IPS-18a (cell line): ENCODE measurements around the gene SLC17A1.
"Not testable (repeated sequence)": the region's sequence is repeated elsewhere in the genome, so short reads cannot be mapped to it uniquely, and the experiment has no call there.

Experiments used
- H3K27ac ChIP-seq: one replicate; pipeline ENCODE4 v1.5.1; 2013; ENCODE audit warnings: low read length
- H3K27me3 ChIP-seq: one replicate; pipeline ENCODE4 v1.6.1; 2013; ENCODE audit warnings: mild to moderate bottlenecking, low read length; ENCODE audit not compliant: control insufficient read depth, insufficient read depth
- H3K36me3 ChIP-seq: one replicate; pipeline ENCODE4 v1.6.1; 2013; ENCODE audit warnings: low read depth, low read length; ENCODE audit not compliant: control insufficient read depth
- H3K4me1 ChIP-seq: one replicate; pipeline ENCODE4 v1.6.1; 2013; ENCODE audit warnings: low read depth, low read length; ENCODE audit not compliant: control insufficient read depth
- H3K4me3 ChIP-seq: one replicate; pipeline ENCODE4 v1.5.1; 2013; ENCODE audit warnings: low read length
- H3K9ac ChIP-seq: one replicate; pipeline ENCODE4 v1.6.1; 2013; ENCODE audit warnings: mild to moderate bottlenecking, low read length, moderate library complexity
- H3K9me3 ChIP-seq: one replicate; pipeline ENCODE4 v1.6.1; 2013; ENCODE audit warnings: low read depth, low read length; ENCODE audit not compliant: control insufficient read depth

The SLC17A1 gene

DNA sequence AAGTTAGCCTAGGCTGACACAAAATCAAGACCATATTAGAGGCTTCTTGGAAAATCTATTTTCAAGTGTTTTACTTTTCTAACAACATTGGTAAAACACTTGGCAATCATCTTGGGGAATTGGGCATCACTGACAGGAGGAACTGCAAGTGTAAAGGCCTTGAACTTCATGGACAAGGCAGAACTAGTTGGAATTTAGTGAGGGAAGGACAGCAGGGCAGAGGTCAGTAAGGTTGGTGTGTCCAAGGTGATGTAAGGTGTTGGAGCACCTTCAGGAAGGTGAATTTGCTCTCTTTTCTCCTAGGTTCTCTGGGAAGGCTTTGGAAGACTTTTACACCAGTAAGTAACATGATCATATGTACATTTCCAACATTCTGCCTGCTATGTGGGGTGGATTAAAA, 78.8 kb downstream of the SLC17A1 start:
- Histone ChIP-seq H3K36me3 (no peaks in the 10 kb centered on the region), H3K9ac (no peak overlapping the region), H3K4me1 (no peaks in the 10 kb centered on the region), H3K9me3 (no peaks in the 10 kb centered on the region), H3K4me3 (no peak overlapping the region), H3K27me3 (no peaks in the 10 kb centered on the region), H3K27ac (no peak overlapping the region)

DNA sequence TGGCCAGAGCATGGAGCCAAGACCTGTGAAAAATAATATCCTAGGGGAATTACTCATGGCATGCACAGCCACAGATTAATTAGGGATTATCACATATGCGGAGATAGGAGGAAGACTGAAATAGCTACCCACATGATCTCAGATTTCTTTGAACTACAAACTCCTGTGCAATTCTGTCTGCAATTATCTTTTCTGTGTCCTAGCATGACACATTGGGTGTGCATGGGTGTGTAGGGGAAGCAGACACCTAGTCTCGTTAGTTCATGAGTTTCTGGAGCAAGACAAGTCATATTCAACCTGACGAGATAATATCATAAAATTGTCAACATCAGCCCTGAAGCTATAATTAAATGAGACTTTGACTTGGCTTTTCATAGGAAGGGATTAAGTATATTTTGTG, 80.9 kb downstream of the SLC17A1 start:
- H3K27me3 ChIP-seq, result no peaks in the 10 kb centered on the region
- H3K9me3 ChIP-seq, result no peaks in the 10 kb centered on the region
- no peak overlapping the region for H3K9ac ChIP-seq
- no peaks in the 10 kb centered on the region for H3K4me1 ChIP-seq
- no peaks in the 10 kb centered on the region for H3K36me3 ChIP-seq
- no peak overlapping the region for H3K4me3 ChIP-seq
- H3K27ac ChIP-seq, result no peak overlapping the region

DNA sequence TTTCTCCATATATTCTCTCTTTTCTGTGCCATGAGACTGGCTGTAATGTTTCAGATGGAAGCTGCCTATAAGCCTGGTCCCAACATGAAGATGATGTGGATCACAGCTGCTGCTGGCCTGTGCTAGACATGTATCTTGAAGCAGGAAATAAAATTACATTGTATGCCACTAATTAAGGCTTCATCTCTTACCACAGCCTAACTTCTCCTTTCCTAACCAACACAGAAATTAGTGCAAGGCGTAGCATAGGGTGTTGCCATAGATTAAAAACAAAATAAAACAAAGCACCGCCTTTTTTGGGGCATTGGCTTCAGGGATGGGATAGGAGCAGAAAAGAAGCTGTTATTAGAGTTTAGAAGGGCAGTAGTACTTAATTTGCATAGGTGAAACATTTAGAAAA, 82.0 kb downstream of the SLC17A1 start:
- H3K27me3 ChIP-seq, result no peaks in the 10 kb centered on the region
- H3K9ac ChIP-seq, result no peak overlapping the region
- no peaks in the 10 kb centered on the region for H3K9me3 ChIP-seq
- H3K36me3 ChIP-seq, result no peaks in the 10 kb centered on the region
- no peak overlapping the region for H3K27ac ChIP-seq
- H3K4me1 ChIP-seq, result no peaks in the 10 kb centered on the region
- no peak overlapping the region for H3K4me3 ChIP-seq

DNA sequence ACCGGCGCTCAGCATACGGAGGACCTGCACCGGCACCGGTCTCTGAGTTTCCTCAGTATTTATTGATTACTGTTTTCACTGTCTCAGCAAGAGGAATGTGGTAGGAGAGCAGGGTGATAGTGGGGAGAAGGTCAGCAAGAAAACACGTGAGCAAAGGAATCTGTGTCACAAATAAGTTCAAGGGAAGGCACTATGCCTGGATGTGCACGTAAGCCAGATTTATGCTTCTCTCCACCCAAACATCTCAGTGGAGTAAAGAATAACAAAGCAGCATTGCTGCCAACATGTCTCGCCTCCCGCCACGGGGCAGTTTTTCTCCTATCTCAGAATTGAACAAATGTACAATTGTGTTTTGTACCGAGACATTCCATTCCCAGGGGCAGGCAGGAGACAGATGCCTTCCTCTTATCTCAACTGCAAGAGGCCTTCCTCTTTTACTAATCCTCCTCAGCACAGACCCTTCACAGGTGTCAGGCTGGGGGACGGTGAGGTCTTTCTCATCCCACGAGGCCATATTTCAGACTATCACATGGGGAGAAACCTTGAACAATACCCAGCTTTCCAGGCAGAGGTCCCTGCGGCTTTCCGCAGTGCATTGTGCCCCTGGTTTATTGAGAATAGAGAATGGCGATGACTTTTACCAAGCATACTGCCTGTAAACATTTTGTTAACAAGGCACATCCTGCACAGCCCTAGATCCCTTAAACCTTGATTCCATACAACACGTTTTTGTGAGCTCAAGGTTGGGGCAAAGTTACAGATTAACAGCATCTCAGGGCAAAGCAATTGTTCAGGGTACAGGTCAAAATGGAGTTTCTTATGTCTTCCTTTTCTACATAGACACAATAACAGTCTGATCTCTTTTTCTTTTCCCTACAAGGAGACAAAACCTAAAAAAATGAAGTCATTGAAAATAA, 83.0 kb downstream of the SLC17A1 start:
- not testable (repeated sequence) for H3K9ac ChIP-seq, H3K36me3 ChIP-seq

GRCh38 chr6:25748049-25748448, 83.8 kb downstream of the SLC17A1 start:
- no peak overlapping the region for H3K4me3 ChIP-seq

More for the DNA sequence above, 83.0 kb downstream of the SLC17A1 start:
- not testable (repeated sequence) for H3K4me3 ChIP-seq, H3K27me3 ChIP-seq, H3K9me3 ChIP-seq, H3K27ac ChIP-seq, H3K4me1 ChIP-seq

GRCh38 chr6:25747477-25747876, 84.4 kb downstream of the SLC17A1 start:
- Histone ChIP-seq H3K27ac (no peak overlapping the region), H3K4me1 (no peaks in the 10 kb centered on the region), H3K9ac (no peak overlapping the region), H3K36me3 (no peaks in the 10 kb centered on the region), H3K9me3 (no peaks in the 10 kb centered on the region), H3K4me3 (no peak overlapping the region), H3K27me3 (no peaks in the 10 kb centered on the region)

More at GRCh38 chr6:25748049-25748448, 83.8 kb downstream of the SLC17A1 start:
- H3K27me3 ChIP-seq, result no peaks in the 10 kb centered on the region
- no peak overlapping the region for H3K27ac ChIP-seq
- H3K9me3 ChIP-seq, result no peaks in the 10 kb centered on the region
- no peak overlapping the region for H3K9ac ChIP-seq
- no peaks in the 10 kb centered on the region for H3K36me3 ChIP-seq
- H3K4me1 ChIP-seq, result no peaks in the 10 kb centered on the region

DNA sequence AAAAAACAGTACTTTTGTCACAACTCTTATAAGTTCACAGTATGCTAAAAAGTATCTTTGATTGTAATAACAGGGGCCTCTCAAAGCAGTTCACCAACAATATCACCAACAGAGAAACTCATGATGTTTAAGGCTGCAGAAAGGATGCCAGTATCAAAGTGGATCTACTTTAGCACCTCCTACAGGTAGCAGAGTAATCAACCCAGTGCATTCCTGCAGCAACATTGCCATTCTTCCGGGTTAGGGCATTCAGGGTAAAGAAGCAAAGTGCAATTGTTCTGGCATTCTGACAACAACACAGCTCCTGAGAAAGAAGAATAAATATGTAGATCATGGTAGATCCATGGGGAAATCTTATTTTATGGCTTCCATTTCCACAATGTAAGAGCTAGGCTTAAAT, 84.9 kb downstream of the SLC17A1 start:
- no peak overlapping the region for H3K27ac ChIP-seq
- no peaks in the 10 kb centered on the region for H3K36me3 ChIP-seq
- H3K27me3 ChIP-seq, result no peaks in the 10 kb centered on the region
- H3K4me3 ChIP-seq, result no peak overlapping the region
- no peaks in the 10 kb centered on the region for H3K4me1 ChIP-seq
- H3K9ac ChIP-seq, result no peak overlapping the region
- H3K9me3 ChIP-seq, result no peaks in the 10 kb centered on the region

- Histone ChIP-seq H3K4me1 (no peaks in the 10 kb centered on the region), H3K36me3 (no peaks in the 10 kb centered on the region)
Measured at GRCh38 chr6:25745836-25746235, 86.0 kb downstream of the SLC17A1 start.

GRCh38 chr6:25743868-25744267, 88.0 kb downstream of the SLC17A1 start:
- no peak overlapping the region for H3K9ac ChIP-seq
- no peaks in the 10 kb centered on the region for H3K4me1 ChIP-seq
- H3K9me3 ChIP-seq, result no peaks in the 10 kb centered on the region
- no peak overlapping the region for H3K27ac ChIP-seq
- H3K4me3 ChIP-seq, result no peak overlapping the region
- no peaks in the 10 kb centered on the region for H3K27me3 ChIP-seq
- no peaks in the 10 kb centered on the region for H3K36me3 ChIP-seq

More at GRCh38 chr6:25745836-25746235, 86.0 kb downstream of the SLC17A1 start:
- H3K9ac ChIP-seq, result no peak overlapping the region
- H3K27me3 ChIP-seq, result no peaks in the 10 kb centered on the region
- no peak overlapping the region for H3K27ac ChIP-seq
- no peaks in the 10 kb centered on the region for H3K9me3 ChIP-seq
- H3K4me3 ChIP-seq, result no peak overlapping the region

- Histone ChIP-seq H3K27me3 (no peaks in the 10 kb centered on the region), H3K9me3 (peaks cover 13% of the 10 kb centered on the region), H3K4me1 (no peaks in the 10 kb centered on the region), H3K36me3 (no peaks in the 10 kb centered on the region), H3K4me3 (no peak overlapping the region), H3K27ac (no peak overlapping the region), H3K9ac (no peak overlapping the region)
Measured at GRCh38 chr6:25735261-25735660, 96.6 kb downstream of the SLC17A1 start.
